GM23338 (cell line): ENCODE data around the gene SPG21.

Source experiments
- CTCF ChIP-seq, 2 experiments: fragments of 200-600 bp in 1 of 2; sonication (generic) in 1 of 2; conservative IDR thresholded peaks; 2 replicates each; pipeline versions ENCODE4 v1.5.1 to v1.6.1; 2016 to 2017; ENCODE audit warnings: antibody characterized with exemption in 2 of 2, low read depth in 2 of 2, mild to moderate bottlenecking in 2 of 2, moderate library complexity in 1 of 2
- EZH2 ChIP-seq: fragments of 200-600 bp; sonication (generic); IDR thresholded peaks from one replicate; pipeline ENCODE4 v1.8.0; 2017; ENCODE audit warnings: antibody characterized with exemption, mild to moderate bottlenecking, low read depth; ENCODE audit not compliant: unreplicated experiment
- EZH2phosphoT487 ChIP-seq: fragments of 200-600 bp; sonication (generic); IDR thresholded peaks from one replicate; pipeline ENCODE4 v1.8.1; 2018; ENCODE audit warnings: antibody characterized with exemption; ENCODE audit not compliant: unreplicated experiment
- JUNB ChIP-seq: IDR thresholded peaks from one replicate; pipeline ENCODE4 v1.6.1; 2016; ENCODE audit warnings: antibody characterized with exemption; ENCODE audit not compliant: unreplicated experiment
- NANOG ChIP-seq: IDR thresholded peaks from 2 replicates; pipeline ENCODE4 v1.6.1; 2016; ENCODE audit warnings: antibody characterized with exemption, borderline replicate concordance
- POLR2AphosphoS5 ChIP-seq: IDR thresholded peaks from 2 replicates; pipeline ENCODE4 v1.6.1; 2016; ENCODE audit warnings: antibody characterized with exemption, low read depth
- REST ChIP-seq: IDR thresholded peaks from one replicate; pipeline ENCODE4 v1.6.1; 2018; ENCODE audit warnings: antibody characterized with exemption; ENCODE audit not compliant: unreplicated experiment
- STAT1 ChIP-seq: IDR thresholded peaks from one replicate; pipeline ENCODE4 v1.6.1; 2016; ENCODE audit warnings: antibody characterized with exemption; ENCODE audit not compliant: unreplicated experiment
- ZNF114 ChIP-seq: fragments of 250-450 bp; sonication (Bioruptor Pico); IDR thresholded peaks from 2 replicates; pipeline ENCODE4 v1.5.0; 2020; ENCODE audit warnings: mild to moderate bottlenecking, moderate library complexity
- ZNF462 ChIP-seq: fragments of 250-450 bp; sonication (Bioruptor Pico); IDR thresholded peaks from 2 replicates; pipeline ENCODE4 v1.5.0; 2020; ENCODE audit warnings: mild to moderate bottlenecking, moderate library complexity

DNA sequence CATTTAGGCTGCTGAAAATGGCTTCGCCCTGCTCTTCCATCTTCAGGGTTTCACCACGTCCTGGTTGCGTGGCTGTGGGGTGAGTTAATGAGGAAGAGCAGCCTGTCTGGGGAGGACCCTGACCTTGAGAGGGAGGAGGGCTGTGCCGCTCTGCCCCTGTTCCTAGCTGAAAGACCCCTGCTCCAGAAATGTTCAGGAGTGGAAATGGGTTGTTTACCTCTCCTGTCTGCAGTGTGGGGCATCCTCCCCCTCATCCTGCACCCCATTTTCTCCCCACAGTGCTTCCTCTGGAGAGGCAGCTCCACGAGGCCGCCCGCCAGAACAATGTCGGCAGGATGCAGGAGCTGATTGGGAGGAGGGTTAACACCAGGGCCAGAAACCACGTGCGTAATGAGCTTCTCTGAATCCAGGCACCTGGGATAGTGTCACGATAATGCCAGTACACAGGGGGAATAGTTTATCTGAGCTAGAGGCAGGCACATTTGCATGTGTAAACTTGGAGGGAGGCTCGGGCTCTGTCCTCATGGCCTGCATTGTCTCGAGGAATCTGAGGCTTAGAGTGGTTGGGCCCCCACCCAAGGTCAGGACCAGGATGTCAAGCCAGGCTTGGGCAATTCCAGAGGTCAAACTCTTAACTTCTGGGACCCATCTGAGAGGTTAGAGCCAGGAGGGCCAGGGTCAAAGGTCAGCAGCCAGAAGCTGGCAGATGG, 74.0 kb downstream of the SPG21 start:
- TF ChIP-seq REST (no peak), CTCF (conservative IDR thresholded peaks at IDR 0.05; ENCODE audit: low read depth in 2 of 2) (no peak), POLR2AphosphoS5 (no peak), ZNF114 (CRISPR knock-in tag) (no peak), JUNB (no peak), EZH2 (no peak), EZH2phosphoT487 (no peak), STAT1 (no peak), NANOG (no peak), ZNF462 (CRISPR knock-in tag) (no peak)
